Stimulated activated CD8-positive, alpha-beta memory T cell treated with anti-CD3 and anti-CD28 coated beads, Interleukin-7, amount 100 ng/mL, for 24 hours (primary cell): ENCODE measurements around the gene TIMM23B.
"Not testable (repeated sequence)": the region's sequence is repeated elsewhere in the genome, so short reads cannot be mapped to it uniquely, and the experiment has no call there.

ENCODE experiments used
- DNase-seq: peaks from one replicate; pipeline ENCODE4 v3.0.0-alpha.2; 2020; ENCODE audit warnings: low read depth

TIMM23B gene

GRCh38 chr10:49977756-49978155 is 35.9 kb downstream of the TIMM23B start:
- not testable (repeated sequence) for DNase-seq

DNA sequence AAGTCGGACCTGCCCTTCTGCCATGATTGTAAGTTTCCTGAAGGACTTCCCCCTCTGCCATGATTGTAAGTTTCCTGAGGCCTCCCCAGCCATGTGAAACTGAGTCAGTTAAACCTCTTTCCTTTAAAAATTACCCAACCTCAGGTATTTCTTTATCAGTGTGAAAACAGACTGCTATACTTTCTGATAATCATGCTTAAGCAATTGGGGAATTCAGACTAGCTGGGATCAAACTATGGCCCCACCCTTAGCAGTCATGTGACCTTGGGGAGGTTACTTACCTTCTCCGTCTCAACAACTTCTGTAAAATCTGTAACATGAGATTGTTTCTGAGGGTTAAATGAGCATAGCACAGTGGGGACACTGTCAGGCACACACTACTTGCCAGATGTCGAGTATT is 45.4 kb downstream of the TIMM23B start:
- DNase-seq = not testable (repeated sequence)

- not testable (repeated sequence) for DNase-seq
These were observed 46.5 kb downstream of the TIMM23B start, which contains the start of gene AGAP6 for GRCh38 chr10:49988376-49988775. TSS of gene AGAP6 (plus strand) at chr10:49988406. CDS start at chr10:49988716, 310 bp downstream.

GRCh38 chr10:49995321-49995720 is 53.5 kb downstream of the TIMM23B start:
- DNase-seq = not testable (repeated sequence)

GRCh38 chr10:50014024-50014423 is 72.2 kb downstream of the TIMM23B start:
- DNase-seq = not testable (repeated sequence)

GRCh38 chr10:50015596-50016220 is 73.9 kb downstream of the TIMM23B start:
- not testable (repeated sequence) for DNase-seq

- not testable (repeated sequence) for DNase-seq
These were observed 75.1 kb downstream of the TIMM23B start for GRCh38 chr10:50016926-50017325.

GRCh38 chr10:50017646-50018045 is 75.8 kb downstream of the TIMM23B start:
- DNase-seq = not testable (repeated sequence)

- DNase-seq = not testable (repeated sequence)
These were observed 77.4 kb downstream of the TIMM23B start for GRCh38 chr10:50019279-50019678.

- not testable (repeated sequence) for DNase-seq
These were observed 78.7 kb downstream of the TIMM23B start for GRCh38 chr10:50020451-50021024.

DNA sequence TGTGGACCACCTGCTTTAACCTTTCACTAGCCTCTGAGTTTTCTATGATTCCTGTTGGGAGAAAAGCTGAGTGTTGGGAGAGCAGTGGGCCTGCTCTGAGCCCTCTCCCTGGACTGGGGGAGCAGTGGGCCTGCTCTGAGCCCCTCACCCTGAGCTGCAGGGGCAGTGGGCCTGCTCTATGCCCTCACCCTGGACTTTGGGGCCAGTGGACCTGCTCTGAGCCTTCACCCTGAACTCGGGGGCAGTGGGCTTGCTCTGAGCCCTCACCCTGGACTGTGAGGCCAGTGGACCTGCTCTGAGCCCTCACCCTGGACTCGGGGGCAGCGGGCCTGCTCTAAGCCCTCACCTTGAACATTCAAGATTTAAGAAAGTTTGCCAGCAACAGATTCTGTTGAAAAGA is 79.8 kb downstream of the TIMM23B start:
- DNase-seq = no peak
